CD4-positive, alpha-beta T cell treated with Interleukin-4 for 4 hours (primary cell): ENCODE results near the gene LMBR1.
"Not testable (repeated sequence)": the region's sequence is repeated elsewhere in the genome, so short reads cannot be mapped to it uniquely, and the experiment has no call there.

Experiments
- DNase-seq: peaks from one replicate; pipeline ENCODE4 v3.0.0-alpha.2; 2020

LMBR1 gene, protein sequence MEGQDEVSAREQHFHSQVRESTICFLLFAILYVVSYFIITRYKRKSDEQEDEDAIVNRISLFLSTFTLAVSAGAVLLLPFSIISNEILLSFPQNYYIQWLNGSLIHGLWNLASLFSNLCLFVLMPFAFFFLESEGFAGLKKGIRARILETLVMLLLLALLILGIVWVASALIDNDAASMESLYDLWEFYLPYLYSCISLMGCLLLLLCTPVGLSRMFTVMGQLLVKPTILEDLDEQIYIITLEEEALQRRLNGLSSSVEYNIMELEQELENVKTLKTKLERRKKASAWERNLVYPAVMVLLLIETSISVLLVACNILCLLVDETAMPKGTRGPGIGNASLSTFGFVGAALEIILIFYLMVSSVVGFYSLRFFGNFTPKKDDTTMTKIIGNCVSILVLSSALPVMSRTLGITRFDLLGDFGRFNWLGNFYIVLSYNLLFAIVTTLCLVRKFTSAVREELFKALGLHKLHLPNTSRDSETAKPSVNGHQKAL

GRCh38 chr7:156892821-156893706, at the start of gene LMBR1:
Gene LMBR1, minus strand, starts transcription at chr7:156893183. Its CDS starts 190 bp downstream, at chr7:156892993.
- DNase-seq: peak; percentile 94

- DNase-seq: no peak
These were observed 49.7 kb upstream of the LMBR1 start for GRCh38 chr7:156942708-156943090.

GRCh38 chr7:156941393-156942182, 48.6 kb upstream of the LMBR1 start:
- no peak for DNase-seq

- DNase-seq: no peak
These were observed 47.6 kb upstream of the LMBR1 start for GRCh38 chr7:156940421-156941122.

- DNase-seq: not testable (repeated sequence)
These were observed 43.8 kb upstream of the LMBR1 start for GRCh38 chr7:156936766-156937165.

- no peak for DNase-seq
These were observed 42.3 kb upstream of the LMBR1 start for GRCh38 chr7:156935250-156935649.

GRCh38 chr7:156932006-156932405, 39.0 kb upstream of the LMBR1 start:
- DNase-seq: no peak

- peak; percentile 52 for DNase-seq
These were observed 37.0 kb upstream of the LMBR1 start for GRCh38 chr7:156929789-156930539.

- DNase-seq: no peak
These were observed 35.4 kb upstream of the LMBR1 start for GRCh38 chr7:156928406-156928747.

DNA sequence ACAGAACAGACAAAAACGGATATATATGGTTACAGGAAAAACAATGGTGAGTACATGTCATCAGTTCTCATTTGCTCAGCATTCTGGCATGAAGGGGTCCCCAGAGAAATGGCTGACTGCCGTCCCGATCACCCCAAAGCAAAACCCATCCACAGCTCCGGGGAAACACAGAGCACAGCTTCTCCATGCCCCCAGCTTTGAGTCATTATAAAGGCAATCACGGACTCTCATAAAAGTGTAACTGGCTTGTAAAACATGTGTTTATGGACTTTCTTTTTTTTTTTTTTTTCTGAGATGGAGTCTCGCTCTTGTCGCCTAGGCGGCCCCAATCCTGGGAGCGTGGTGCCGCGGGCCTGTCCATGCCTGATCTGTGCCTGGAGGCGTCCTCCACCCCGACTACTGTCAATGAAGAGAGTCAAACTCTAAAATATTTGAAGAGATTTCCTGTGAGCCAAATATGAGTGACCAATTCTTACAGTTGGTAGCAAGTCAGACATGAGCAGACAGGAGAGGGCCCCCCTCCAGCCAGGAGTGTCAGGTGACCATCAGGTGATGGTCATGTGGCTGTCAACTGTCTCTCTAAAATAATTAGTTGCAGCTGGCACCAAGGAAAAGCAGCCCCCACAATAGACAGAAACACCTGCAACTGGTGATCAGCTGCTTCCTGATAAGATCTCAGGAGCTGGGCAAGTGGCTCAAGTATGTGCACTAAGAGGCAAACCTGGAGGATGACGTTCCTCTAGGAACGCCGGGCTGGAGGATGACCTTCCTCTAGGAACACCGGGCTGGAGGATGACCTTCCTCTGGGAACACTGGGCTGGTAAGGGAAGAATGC, 34.8 kb upstream of the LMBR1 start:
- DNase-seq: no peak

- not testable (repeated sequence) for DNase-seq
These were observed 32.8 kb upstream of the LMBR1 start for GRCh38 chr7:156925821-156926220.

- DNase-seq: not testable (repeated sequence)
These were observed 29.3 kb upstream of the LMBR1 start for GRCh38 chr7:156922304-156922703.

DNA sequence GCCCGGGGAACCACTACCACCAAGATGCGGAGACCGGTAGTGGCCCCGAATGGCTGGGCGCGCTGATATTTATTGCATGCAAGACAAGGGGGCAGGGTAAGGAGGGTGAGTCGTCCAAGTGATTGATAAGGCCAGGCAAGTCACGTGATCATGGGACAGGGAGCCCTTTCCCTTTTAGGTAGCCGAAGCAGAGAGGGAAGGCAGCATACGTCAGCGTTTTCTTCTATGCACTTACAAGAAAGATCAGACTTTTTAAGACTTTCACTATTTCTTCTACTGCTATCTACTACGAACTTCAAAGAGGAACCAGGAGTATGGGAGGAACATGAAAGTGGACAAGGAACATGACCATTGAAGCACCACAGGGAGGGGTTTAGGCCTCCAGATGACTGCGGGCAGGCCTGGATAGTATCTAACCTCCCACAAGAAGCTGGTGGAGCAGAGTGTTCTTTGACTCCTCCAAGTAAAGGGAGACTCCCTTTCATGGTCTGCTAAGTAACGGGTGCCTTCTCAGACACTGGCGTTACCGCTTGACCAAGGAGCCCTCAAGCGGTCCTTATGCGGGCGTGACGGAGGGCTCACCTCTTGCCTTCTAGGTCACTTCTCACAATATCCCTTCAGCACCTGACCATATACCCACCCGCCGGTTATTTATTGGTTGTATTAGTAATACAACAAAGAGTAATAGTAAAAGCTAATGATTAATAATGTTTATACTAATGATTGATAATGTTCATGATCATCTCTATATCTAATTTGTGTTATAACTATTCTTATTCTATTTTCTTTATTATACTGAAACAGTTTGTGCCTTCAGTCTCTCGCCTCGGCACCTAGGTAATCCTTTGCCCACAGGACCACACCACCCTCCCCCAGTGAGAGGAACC, 27.7 kb upstream of the LMBR1 start:
- not testable (repeated sequence) for DNase-seq

DNA sequence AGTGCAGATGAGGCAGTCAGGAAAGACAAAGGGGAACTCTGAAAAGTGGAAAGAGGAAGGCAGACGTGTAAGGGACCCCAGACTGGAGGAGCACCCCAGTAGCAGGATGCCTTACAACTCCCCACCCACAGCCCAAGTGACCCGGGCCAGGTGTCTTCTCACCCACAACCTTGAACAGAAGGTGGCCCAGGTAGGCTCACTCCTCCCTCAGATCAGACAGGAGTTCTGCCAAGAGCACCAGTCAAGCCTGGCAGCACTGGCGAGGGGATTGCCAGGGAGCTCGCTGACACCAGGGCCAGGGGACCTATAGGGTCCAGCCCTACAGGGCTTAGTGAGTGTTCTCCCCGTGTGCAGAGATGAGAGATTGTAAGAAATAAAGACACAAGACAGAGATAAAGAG, 27.1 kb upstream of the LMBR1 start:
- DNase-seq: no peak

- DNase-seq: no peak
These were observed 26.2 kb upstream of the LMBR1 start for GRCh38 chr7:156919132-156919713.

- DNase-seq: no peak
These were observed 25.7 kb upstream of the LMBR1 start for GRCh38 chr7:156918635-156919034.

- DNase-seq: not testable (repeated sequence)
These were observed 16.7 kb upstream of the LMBR1 start for GRCh38 chr7:156909574-156910252.

GRCh38 chr7:156907656-156908055, 14.7 kb upstream of the LMBR1 start:
- no peak for DNase-seq
